Measurements from ENCODE around the gene SDCCAG8.
A peak's percentile ranks its signal among the peaks of the same experiment; 100 is the strongest.

The SDCCAG8 gene

GRCh38 chr1:243341074-243341473, 85.2 kb downstream of the SDCCAG8 start:
- DNase-seq = no peak

DNA sequence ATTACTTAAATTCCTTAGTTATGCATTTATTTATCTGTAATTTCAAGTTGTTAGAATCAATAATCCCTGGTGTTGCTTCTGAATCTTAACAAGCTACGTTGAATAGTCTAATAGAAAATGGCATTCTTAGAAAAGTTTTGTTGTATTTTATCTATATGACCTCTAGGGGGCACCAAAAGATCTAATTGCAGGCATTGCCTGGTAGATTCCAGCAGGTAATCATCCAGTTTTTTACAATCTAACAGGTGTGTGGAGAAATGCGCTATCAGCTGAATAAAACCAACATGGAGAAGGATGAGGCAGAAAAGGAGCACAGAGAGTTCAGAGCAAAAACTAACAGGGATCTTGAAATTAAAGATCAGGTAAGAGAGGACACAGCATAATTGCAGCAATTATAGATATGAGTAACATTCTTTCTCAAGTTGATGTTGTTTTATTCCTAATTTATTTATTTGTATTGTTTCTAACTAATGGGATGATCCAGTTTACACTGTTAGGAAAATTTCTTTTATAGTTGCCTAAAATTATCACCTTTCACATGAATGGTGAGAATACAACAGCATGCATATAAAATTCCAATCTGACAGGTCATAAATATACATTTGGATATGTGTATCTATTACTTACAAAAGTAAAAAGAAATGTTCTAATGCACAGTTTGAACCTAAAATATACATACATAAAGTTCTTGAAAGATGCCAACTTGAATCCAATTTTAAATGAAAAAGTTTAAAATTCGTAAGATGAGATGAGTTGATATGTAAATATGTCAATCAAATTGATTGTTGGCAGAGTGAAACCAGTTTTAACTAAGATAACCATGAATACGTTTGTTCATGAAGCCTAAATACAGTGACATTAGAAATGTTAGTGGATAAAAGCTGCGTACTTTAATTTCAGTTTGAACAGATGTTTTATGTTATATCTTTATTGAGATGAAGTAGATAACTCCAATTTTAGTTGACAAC, 88.4 kb downstream of the SDCCAG8 start:
- DNase-seq = peak; percentile 80

- peak; percentile 20 for DNase-seq
These were observed 89.4 kb downstream of the SDCCAG8 start for GRCh38 chr1:243345205-243345604.

GRCh38 chr1:243346016-243346415, 90.2 kb downstream of the SDCCAG8 start:
- DNase-seq = no peak

- DNase-seq = no peak
These were observed 90.6 kb downstream of the SDCCAG8 start for GRCh38 chr1:243346468-243346867.

GRCh38 chr1:243348331-243348730, 92.5 kb downstream of the SDCCAG8 start:
- no peak for DNase-seq

DNA sequence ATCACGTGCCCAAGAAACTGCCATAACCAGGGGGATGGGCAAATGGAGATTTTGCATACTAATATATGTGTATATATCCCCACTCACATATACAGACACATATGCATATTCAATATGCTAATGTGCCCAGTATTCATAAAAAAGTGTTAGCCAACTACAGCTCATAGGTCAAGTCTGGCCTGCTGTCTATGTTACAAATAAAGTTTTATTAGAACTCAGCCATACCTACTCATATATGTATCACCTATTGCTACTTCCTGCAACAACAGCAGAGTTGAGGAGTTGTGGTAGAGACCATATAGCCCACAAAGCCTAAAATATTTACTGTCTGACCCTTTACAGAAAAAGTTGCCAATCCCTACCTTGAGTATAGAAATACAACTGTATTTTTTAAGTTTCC, 93.3 kb downstream of the SDCCAG8 start:
- DNase-seq = no peak

GRCh38 chr1:243351337-243351736, 95.5 kb downstream of the SDCCAG8 start:
- no peak for DNase-seq

GRCh38 chr1:243354511-243355153, 98.8 kb downstream of the SDCCAG8 start:
- peak; percentile 80 for DNase-seq

DNA sequence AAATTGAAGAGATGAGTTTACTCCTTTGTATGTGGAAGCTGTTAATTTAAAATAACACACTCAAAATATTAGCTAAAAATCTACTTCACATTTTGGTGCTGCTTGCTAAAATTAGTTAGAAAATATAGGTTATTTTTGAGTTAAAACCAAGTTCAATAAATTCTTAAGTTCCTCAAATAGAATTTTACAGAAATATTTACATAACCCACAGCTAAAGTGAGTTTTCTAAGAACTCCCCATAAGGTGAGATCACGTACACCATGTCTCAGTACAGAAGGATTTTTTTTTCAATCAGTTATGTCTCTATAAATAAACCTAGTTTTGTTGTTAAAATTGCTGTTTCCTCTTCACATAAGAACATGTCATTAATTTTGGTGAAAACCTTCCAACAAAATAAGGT, 108.0 kb downstream of the SDCCAG8 start:
- DNase-seq = no peak

DNA sequence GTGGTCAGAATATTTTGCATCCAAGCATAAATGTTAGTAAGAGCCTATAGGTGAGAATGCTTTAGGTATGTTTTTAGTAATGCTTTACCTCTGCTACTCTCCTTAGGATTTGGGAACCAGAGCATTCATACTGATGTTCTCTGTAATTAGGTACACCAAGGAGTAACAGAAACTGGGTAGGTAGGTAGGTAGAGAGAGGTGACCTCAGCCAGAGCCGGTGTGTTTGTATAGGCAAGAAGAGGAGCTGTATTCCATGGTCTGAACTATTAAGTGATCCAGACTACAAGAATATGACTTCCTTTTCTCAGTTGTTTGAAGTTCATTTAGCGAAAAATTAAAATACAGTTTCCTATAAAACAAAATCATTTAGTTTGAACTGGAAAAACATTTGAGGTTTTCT, 108.5 kb downstream of the SDCCAG8 start:
- no peak for DNase-seq

DNA sequence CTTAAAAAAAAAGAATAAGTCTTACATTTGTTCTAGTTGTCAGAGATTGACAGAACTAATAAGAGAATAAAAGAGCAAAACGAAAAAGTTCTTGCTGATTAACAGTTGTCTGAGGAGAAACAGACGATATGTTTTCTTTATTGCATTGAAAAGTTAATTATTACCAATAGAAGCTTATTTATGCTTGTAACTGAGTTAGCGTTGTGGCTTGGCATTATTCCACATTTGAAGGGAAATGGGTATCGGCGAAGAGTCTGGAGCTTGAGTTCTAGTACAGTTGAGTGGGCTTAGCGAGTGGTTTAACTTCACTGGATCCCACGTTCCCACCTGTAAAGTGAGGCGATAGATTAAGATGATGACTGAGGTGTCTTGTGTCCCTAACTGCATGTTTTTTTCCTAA, 109.0 kb downstream of the SDCCAG8 start:
- DNase-seq = no peak

- no peak for DNase-seq
These were observed 111.5 kb downstream of the SDCCAG8 start for GRCh38 chr1:243367314-243367713.

DNA sequence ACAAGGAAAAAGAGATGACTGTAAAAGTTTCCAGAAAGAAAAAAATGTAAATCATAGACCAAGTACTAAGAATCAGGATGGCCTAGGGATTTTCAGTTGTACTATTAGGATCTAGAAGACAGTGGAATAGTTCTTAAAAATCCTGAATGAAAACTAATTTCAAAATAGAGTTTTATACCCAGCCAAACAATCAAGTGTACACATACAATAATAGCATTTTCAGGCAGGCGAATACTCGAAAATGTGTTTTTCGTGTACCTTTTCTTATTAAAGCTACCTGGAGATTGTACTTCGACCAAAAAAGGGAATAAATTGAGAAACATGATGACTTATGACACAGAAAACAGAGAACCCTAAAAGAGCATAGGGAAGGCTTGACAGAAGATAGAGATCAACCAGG, 118.6 kb downstream of the SDCCAG8 start:
- no peak for DNase-seq

GRCh38 chr1:243375596-243375995, 119.8 kb downstream of the SDCCAG8 start:
- no peak for DNase-seq

DNA sequence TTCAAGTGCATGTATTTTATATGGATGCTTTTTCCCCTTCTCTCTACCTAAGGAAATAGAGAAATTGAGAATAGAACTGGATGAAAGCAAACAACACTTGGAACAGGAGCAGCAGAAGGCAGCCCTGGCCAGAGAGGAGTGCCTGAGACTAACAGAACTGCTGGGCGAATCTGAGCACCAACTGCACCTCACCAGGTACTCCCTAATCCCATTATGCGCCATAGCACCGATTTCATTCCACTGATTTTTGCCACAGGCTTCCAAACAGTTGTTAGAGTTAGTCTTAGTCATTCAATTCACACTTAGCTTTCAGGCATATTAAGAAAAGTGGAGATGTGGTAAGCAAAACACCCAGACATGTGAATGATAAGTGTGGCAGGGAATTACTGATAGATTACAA, 122.8 kb downstream of the SDCCAG8 start:
- no peak for DNase-seq

GRCh38 chr1:243379208-243379607, 123.4 kb downstream of the SDCCAG8 start:
- no peak for DNase-seq

GRCh38 chr1:243379706-243380105, 123.9 kb downstream of the SDCCAG8 start:
- no peak for DNase-seq

GRCh38 chr1:243388276-243388675, 132.4 kb downstream of the SDCCAG8 start:
- DNase-seq = no peak

GRCh38 chr1:243390162-243390791, 134.4 kb downstream of the SDCCAG8 start:
- no peak for DNase-seq

GRCh38 chr1:243391355-243391754, 135.5 kb downstream of the SDCCAG8 start:
- DNase-seq = no peak

DNA sequence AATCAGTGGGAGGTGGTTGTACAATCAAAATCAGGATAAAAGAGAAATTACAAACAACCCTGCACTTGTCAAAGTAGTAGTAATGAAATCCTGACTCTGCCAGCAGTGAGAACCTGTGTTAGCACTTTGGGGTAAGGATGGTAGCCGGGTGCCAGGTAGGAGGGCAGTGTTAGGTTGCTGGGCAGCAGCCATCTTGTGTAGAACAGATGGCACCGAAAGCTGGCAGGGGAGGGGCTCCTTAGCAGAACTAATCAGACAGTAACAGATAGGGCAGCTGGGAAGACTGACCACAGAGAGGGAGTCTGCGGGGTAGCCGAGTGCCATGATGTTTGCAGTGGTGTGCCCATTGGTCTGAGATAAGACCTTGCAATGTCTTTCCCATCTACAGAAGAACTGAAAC, 137.3 kb downstream of the SDCCAG8 start:
- peak; percentile 58 for DNase-seq

DNA sequence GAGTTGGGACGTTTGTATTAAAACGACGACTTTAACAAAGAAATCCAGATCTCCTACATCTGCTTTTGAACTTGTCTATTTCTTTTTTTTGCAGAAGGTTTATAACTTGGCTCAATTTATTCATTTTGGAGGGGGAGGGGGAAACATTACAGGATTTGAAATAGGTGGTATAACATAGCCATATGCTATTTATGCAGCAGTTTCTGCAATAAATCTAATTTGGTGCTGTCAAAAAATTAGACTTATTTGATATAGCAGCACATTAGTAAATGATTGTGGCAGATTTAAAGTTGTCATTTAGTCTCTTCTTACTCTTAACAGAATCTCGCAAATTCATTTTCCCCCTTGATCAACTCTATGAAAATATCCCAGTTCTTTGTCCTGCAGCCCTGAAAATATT, 138.2 kb downstream of the SDCCAG8 start:
- DNase-seq = no peak

All from OCI-M1 (cell line).